ENCODE measurements around the gene HNF1A. TPM values are rescaled to one million over a fixed set of nuclear protein-coding genes. Genes with fewer than 3 reads are reported as not detected.

HNF1A gene
- total and polyA plus RNA-seq, 9 of the 15 experiments (the other 6 are each of a cell fraction or from before 2014, with no cell fraction given) = not detected

GRCh38 chr12:120999191-121000120 lies 21.1 kb downstream of the HNF1A start (continued):
- TF ChIP-seq CREB3L1 (IDR thresholded peaks at IDR 0.05; ENCODE audit: borderline replicate concordance, low read depth) (no peak), U2AF2 (optimal IDR thresholded peaks at IDR 0.05; ENCODE audit: low read depth, low read length) (no peak), NFIC (IDR thresholded peaks at IDR 0.05) (no peak), ATF2 (CRISPR knock-in tag; IDR thresholded peaks at IDR 0.05) (no peak)

- Histone ChIP-seq H3K79me2 (ENCODE audit: control insufficient read depth, insufficient read depth, low read length) (no peaks in the 10 kb centered on the region), H2AFZ (ENCODE audit: low read depth, low read length) (no peak overlapping the region), H3K27me3 (ENCODE audit: control insufficient read depth in 2 of 2, insufficient read depth in 2 of 2, low read length in 2 of 2) (peaks cover 0 to 7% of the 10 kb centered on the region in 2 experiments; a peak in 3 of 5 replicates), H3K4me1 (replicated peaks in 1 of 2; ENCODE audit: control insufficient read depth in 2 of 2, insufficient read depth in 2 of 2, low read length in 2 of 2) (peaks cover 0 to 12% of the 10 kb centered on the region in 2 experiments; a peak in 2 of 5 replicates), H3K4me2 (ENCODE audit: insufficient read depth, low read length) (no peak overlapping the region), H3K9me1 (ENCODE audit: control insufficient read depth, insufficient read depth, low read length) (no peaks in the 10 kb centered on the region), H3K27ac (ENCODE audit: extremely low read depth, low read depth, low read length) (no peak overlapping the region), H3K9ac (ENCODE audit: insufficient read depth in 1 of 2, low read depth in 2 of 2, low read length in 2 of 2) (no peak overlapping the region), H3K4me3 (no peak overlapping the region), H3K36me3 (ENCODE audit: control insufficient read depth, insufficient read depth, low read length) (peaks cover 21% of the 10 kb centered on the region; the same call in 1 of the 3 replicates), H3K9me3 (replicated peaks; ENCODE audit: control insufficient read depth, insufficient read depth, low read depth, low read length) (no peaks in the 10 kb centered on the region), H4K20me1 (replicated peaks; ENCODE audit: control insufficient read depth, insufficient read depth, low read length) (no peaks in the 10 kb centered on the region; the same call in 1 of the 2 replicates)
- intact Hi-C loops (cut with micrococcal nuclease) (loop anchor here (10.0 kb wide), 1 partner anchor 214 kb away; the partner anchor contains the start of gene P2RX4), in situ Hi-C loops (cut with MboI) (no loop called here)
- FAIRE-seq (no peak), ATAC-seq (no peak), DNase-seq (ENCODE audit: extremely low read depth in 1 of 4, low spot score in 3 of 4) (no peak)
- ChIA-PET CTCF (ENCODE audit: low intra/inter-chr PET ratio) (no interaction called here), POLR2A (no interaction called here)
- BruUV-seq (replicated peaks) = no TSS peak
- WGBS (ENCODE audit: insufficient coverage, low coverage, missing lambda C conversion rate) = 81% methylated on average over 11 of the region's 11 CpGs
- TF ChIP-seq NR0B1 (IDR thresholded peaks at IDR 0.05; ENCODE audit: partially characterized antibody) (no peak), ZNF134 (CRISPR knock-in tag; conservative IDR thresholded peaks at IDR 0.05) (peak; percentile 54; the same call in 1 of the 2 replicates)
These were observed 22.2 kb downstream of the HNF1A start for GRCh38 chr12:121000530-121000929.

All from K562 (cell line).